GM12878 (cell line): ENCODE results near the gene SMARCD3. TPM values are rescaled to one million over a fixed set of nuclear protein-coding genes. Genes with fewer than 3 reads are reported as not detected.

Source experiments
- ASH2L ChIP-seq: fragments of 300-600, 200-600 bp; sonication (generic); IDR thresholded peaks from 2 replicates; pipeline ENCODE4 v1.6.1; 2017; ENCODE audit warnings: low read depth, mild to moderate bottlenecking, borderline replicate concordance
- ESRRA ChIP-seq: IDR thresholded peaks from 2 replicates; pipeline ENCODE4 v1.6.1; 2012; ENCODE audit warnings: mild to moderate bottlenecking, low read length, improper control_type of control experiment
- ETV6 ChIP-seq, 2 experiments: fragments of 450-650 bp in 1 of 2; IDR thresholded peaks in 1 of 2; conservative IDR thresholded peaks in 1 of 2; 2 replicates each; pipeline ENCODE4 v1.6.1; 2014; ENCODE audit warnings: antibody characterized with exemption in 1 of 2, borderline replicate concordance in 1 of 2, low read depth in 1 of 2, mild to moderate bottlenecking in 1 of 2, moderate library complexity in 1 of 2
- EZH2 ChIP-seq: IDR thresholded peaks from 2 replicates; pipeline ENCODE4 v1.6.1; 2012; ENCODE audit warnings: low read depth, mild to moderate bottlenecking, control low read depth, inconsistent platforms, low read length, borderline replicate concordance; ENCODE audit not compliant: control insufficient read depth
- FOS ChIP-seq: IDR thresholded peaks from 3 replicates; pipeline ENCODE4 v1.6.1; 2011; ENCODE audit warnings: borderline replicate concordance; ENCODE audit not compliant: insufficient read length; ENCODE audit errors: extremely low read depth
- HCFC1 ChIP-seq: fragments of 150-350 bp; IDR thresholded peaks from 2 replicates; pipeline ENCODE4 v1.6.1; 2014; ENCODE audit warnings: low read length
- NFYB ChIP-seq: IDR thresholded peaks from 2 replicates; pipeline ENCODE4 v1.6.1; 2011; ENCODE audit warnings: low read depth, mild to moderate bottlenecking, low read length, improper control_type of control experiment, moderate library complexity; ENCODE audit not compliant: insufficient read depth
- POLR2A ChIP-seq: IDR thresholded peaks from 2 replicates; pipeline ENCODE4 v1.6.1; 2011; ENCODE audit warnings: low read depth, mild to moderate bottlenecking, low read length
- RB1 ChIP-seq: fragments of 450-650 bp; formaldehyde crosslinking; IDR thresholded peaks from 2 replicates; pipeline ENCODE4 v1.6.1; 2017; ENCODE audit warnings: mild to moderate bottlenecking, borderline replicate concordance
- RBBP5 ChIP-seq: fragments of 200-600 bp; sonication (generic); conservative IDR thresholded peaks from 2 replicates; pipeline ENCODE4 v1.6.1; 2016
- RFX5 ChIP-seq: IDR thresholded peaks from 2 replicates; pipeline ENCODE4 v1.6.1; 2011; ENCODE audit warnings: low read depth, low read length, improper control_type of control experiment
- SMAD1 ChIP-seq: fragments of 450-650 bp; IDR thresholded peaks from 2 replicates; pipeline ENCODE4 v1.6.1; 2018; ENCODE audit warnings: mild to moderate bottlenecking, low read depth; ENCODE audit not compliant: partially characterized antibody
- SP1 ChIP-seq: IDR thresholded peaks from one replicate; pipeline ENCODE4 v1.6.1; 2011; ENCODE audit warnings: low read depth, low read length
- SREBF1 ChIP-seq: IDR thresholded peaks from 2 replicates; pipeline ENCODE4 v1.6.1; 2012; ENCODE audit warnings: mild to moderate bottlenecking, low read length
- ZNF217 ChIP-seq: fragments of 450-650 bp; IDR thresholded peaks from 2 replicates; pipeline ENCODE4 v1.6.1; 2017; ENCODE audit warnings: antibody characterized with exemption, mild to moderate bottlenecking
- ZNF622 ChIP-seq: fragments of 450-650 bp; IDR thresholded peaks from 2 replicates; pipeline ENCODE4 v1.6.1; 2017; ENCODE audit warnings: mild to moderate bottlenecking, inconsistent platforms
- polyA plus RNA-seq, 11 experiments: library from polyadenylated mRNA; depleted of rRNA in 4 of 11; unstranded in 6 of 11; stranded (reverse) in 5 of 11; fragments of >200 nt; fragmentation: Nextera tagmentation in 4 of 11; fragmentation: Illumina TruSeq in 1 of 11; extraction: Ambion mirVana in 4 of 11; extraction: Trizol in 1 of 11; gene quantifications; 1 replicate in 1 of 11; 2 replicates in 10 of 11; pipeline versions ENCODE4 v1.2.1 to v1.2.3, GENCODE V29; 2011 to 2016; ENCODE audit warnings: inconsistent platforms in 2 of 11, missing spikeins in 2 of 11, low read depth in 1 of 11
- total RNA-seq, 4 experiments: library from RNA; depleted of rRNA in 3 of 4; stranded (reverse); fragments of >200 nt in 3 of 4; fragmentation: Illumina TruSeq in 1 of 4; extraction: Trizol in 1 of 4; gene quantifications; 2 replicates each; pipeline versions ENCODE4 v1.2.1 to v1.2.3, GENCODE V29; 2013 to 2021
- TF ChIP-seq, protein P1 (sequence below): fragments of 450-650 bp; IDR thresholded peaks from 2 replicates; pipeline ENCODE4 v1.6.1; 2016; ENCODE audit warnings: mild to moderate bottlenecking
- TF ChIP-seq, protein P2 (sequence below): fragments of 450-650 bp; IDR thresholded peaks from 2 replicates; pipeline ENCODE4 v1.6.1; 2018; ENCODE audit warnings: borderline replicate concordance, mild to moderate bottlenecking; ENCODE audit not compliant: partially characterized antibody
- TF ChIP-seq, protein P3 (sequence below): IDR thresholded peaks from 2 replicates; pipeline ENCODE4 v1.6.1; 2012; ENCODE audit warnings: improper control_type of control experiment, low read depth, low read length; ENCODE audit not compliant: insufficient replicate concordance

The SMARCD3 gene
- total and polyA plus RNA-seq, 10 of the 15 experiments (the other 5 are each of a cell fraction or from before 2014, with no cell fraction given), result 0.11 to 1.4 (median 0.16) TPM

DNA sequence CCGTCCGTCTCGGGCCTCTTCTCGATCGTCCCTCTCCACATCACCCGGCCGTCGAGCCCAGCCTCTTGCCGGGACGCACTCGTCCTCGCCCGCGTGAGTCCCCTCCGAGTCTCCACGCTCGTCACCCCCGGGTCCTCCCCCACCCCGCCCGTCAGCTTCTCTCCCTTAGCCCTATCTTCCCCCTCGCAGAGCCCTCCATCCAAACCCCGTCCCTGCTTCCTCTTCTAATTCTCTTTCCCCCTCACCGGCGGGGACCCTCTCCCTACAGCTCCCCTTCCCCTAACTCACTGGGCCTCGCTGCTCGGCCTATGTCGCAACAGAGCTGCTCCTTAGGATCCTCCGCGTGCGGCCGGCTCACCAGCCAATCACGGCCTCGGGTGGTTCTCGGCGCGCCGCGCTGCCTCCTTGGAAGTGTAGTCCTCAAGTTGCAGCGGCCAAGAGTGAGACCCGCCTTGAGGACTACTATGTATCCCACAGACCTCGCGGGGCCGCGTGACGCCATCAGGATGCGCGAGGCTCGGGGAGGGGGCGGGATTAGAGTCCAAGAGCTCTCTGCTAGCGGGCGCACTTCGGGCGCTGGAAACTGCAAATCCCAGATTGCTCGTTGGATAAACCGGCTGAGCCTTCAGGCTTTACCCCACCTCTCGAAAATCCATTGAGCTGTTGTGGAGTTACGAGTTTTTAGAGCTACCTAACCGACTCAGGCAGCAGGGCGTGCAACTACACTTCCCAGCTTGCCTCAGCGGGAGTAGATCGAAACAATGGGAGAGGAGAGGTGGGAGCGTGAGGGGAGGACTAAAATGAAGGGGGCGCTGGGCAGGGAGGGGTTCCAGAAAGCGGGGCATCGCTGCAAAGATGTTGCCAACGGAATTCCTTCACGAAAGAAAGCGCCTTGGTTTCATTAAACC is 21.4 kb downstream of the SMARCD3 start, which contains the start of gene ABCF2 (continued):
- TF ChIP-seq ASH2L (no peak), POLR2A (peak; percentile 82), NFYB (peak; percentile 90), RB1 (peak; percentile 77), FOS (no peak), ESRRA (0 out of 2 replicates have a peak, but pooled peaks have one; percentile 32), HCFC1 (peak; percentile 97), EZH2 (no peak), SMAD1 (no peak), RBBP5 (no peak), ZNF622 (no peak), SREBF1 (peak; percentile 49; the same call in 1 of the 2 replicates), ETV6 (conservative IDR thresholded peaks at IDR 0.05 in 1 of 2, IDR thresholded peaks at IDR 0.05 in 1 of 2; ENCODE audit: borderline replicate concordance in 1 of 2, low read depth in 1 of 2) (no peak), ZNF217 (no peak), RFX5 (no peak), SP1 (peak; percentile 79)
- TF ChIP-seq, protein P1, sequence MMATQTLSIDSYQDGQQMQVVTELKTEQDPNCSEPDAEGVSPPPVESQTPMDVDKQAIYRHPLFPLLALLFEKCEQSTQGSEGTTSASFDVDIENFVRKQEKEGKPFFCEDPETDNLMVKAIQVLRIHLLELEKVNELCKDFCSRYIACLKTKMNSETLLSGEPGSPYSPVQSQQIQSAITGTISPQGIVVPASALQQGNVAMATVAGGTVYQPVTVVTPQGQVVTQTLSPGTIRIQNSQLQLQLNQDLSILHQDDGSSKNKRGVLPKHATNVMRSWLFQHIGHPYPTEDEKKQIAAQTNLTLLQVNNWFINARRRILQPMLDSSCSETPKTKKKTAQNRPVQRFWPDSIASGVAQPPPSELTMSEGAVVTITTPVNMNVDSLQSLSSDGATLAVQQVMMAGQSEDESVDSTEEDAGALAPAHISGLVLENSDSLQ, result peak; percentile 78
- TF ChIP-seq, protein P2, sequence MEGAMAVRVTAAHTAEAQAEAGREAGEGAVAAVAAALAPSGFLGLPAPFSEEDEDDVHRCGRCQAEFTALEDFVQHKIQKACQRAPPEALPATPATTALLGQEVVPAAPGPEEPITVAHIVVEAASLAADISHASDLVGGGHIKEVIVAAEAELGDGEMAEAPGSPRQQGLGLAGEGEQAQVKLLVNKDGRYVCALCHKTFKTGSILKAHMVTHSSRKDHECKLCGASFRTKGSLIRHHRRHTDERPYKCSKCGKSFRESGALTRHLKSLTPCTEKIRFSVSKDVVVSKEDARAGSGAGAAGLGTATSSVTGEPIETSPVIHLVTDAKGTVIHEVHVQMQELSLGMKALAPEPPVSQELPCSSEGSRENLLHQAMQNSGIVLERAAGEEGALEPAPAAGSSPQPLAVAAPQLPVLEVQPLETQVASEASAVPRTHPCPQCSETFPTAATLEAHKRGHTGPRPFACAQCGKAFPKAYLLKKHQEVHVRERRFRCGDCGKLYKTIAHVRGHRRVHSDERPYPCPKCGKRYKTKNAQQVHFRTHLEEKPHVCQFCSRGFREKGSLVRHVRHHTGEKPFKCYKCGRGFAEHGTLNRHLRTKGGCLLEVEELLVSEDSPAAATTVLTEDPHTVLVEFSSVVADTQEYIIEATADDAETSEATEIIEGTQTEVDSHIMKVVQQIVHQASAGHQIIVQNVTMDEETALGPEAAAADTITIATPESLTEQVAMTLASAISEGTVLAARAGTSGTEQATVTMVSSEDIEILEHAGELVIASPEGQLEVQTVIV, result no peak
- TF ChIP-seq, protein P3, sequence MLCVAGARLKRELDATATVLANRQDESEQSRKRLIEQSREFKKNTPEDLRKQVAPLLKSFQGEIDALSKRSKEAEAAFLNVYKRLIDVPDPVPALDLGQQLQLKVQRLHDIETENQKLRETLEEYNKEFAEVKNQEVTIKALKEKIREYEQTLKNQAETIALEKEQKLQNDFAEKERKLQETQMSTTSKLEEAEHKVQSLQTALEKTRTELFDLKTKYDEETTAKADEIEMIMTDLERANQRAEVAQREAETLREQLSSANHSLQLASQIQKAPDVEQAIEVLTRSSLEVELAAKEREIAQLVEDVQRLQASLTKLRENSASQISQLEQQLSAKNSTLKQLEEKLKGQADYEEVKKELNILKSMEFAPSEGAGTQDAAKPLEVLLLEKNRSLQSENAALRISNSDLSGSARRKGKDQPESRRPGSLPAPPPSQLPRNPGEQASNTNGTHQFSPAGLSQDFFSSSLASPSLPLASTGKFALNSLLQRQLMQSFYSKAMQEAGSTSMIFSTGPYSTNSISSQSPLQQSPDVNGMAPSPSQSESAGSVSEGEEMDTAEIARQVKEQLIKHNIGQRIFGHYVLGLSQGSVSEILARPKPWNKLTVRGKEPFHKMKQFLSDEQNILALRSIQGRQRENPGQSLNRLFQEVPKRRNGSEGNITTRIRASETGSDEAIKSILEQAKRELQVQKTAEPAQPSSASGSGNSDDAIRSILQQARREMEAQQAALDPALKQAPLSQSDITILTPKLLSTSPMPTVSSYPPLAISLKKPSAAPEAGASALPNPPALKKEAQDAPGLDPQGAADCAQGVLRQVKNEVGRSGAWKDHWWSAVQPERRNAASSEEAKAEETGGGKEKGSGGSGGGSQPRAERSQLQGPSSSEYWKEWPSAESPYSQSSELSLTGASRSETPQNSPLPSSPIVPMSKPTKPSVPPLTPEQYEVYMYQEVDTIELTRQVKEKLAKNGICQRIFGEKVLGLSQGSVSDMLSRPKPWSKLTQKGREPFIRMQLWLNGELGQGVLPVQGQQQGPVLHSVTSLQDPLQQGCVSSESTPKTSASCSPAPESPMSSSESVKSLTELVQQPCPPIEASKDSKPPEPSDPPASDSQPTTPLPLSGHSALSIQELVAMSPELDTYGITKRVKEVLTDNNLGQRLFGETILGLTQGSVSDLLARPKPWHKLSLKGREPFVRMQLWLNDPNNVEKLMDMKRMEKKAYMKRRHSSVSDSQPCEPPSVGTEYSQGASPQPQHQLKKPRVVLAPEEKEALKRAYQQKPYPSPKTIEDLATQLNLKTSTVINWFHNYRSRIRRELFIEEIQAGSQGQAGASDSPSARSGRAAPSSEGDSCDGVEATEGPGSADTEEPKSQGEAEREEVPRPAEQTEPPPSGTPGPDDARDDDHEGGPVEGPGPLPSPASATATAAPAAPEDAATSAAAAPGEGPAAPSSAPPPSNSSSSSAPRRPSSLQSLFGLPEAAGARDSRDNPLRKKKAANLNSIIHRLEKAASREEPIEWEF, result no peak
